SK-N-SH (cell line): ENCODE measurements around the gene MYO1F. TPM values are rescaled to one million over a fixed set of nuclear protein-coding genes. Genes with fewer than 3 reads are reported as not detected.
A peak's percentile ranks its signal among the peaks of the same experiment; 100 is the strongest.
"Not testable (repeated sequence)": the region's sequence is repeated elsewhere in the genome, so short reads cannot be mapped to it uniquely, and the experiment has no call there.

ENCODE experiments used
- CTCF ChIA-PET: fragments of 300-600, 350-600 bp; formaldehyde crosslinking; extraction: SDS; loops from one replicate; lab custom pipeline; 2021; lab: Yijun Ruan, JAX
- POLR2A ChIA-PET: fragments of 350-600 bp; sonication (Branson Sonifier 250); formaldehyde crosslinking; extraction: SDS; loops from one replicate; lab custom pipeline; 2020; ENCODE audit warnings: antibody characterized with exemption, inconsistent platforms; lab: Yijun Ruan, JAX
- DNase-seq: peaks from one replicate; pipeline ENCODE4 v3.0.0; 2012
- H2AFZ ChIP-seq: fragments of 200-600 bp; sonication (generic); 2 replicates; pipeline ENCODE4 v1.8.1; 2016; ENCODE audit warnings: antibody characterized with exemption, mild to moderate bottlenecking, low read depth
- H3F3A ChIP-seq: fragments of 200-600 bp; sonication (generic); replicated peaks from 2 replicates; pipeline ENCODE3; 2016; ENCODE audit warnings: antibody characterized with exemption, mild to moderate bottlenecking; ENCODE audit not compliant: insufficient read depth
- H3K27ac ChIP-seq, 2 experiments: fragments of 200-500 bp in 1 of 2; fragments of 200-600 bp in 1 of 2; sonication (Bioruptor generic) in 1 of 2; sonication (generic), shearing (Covaris generic) in 1 of 2; 2 replicates each; pipeline versions ENCODE4 v1.5.1 to v1.6.1; 2014 to 2016; ENCODE audit warnings: low read depth in 2 of 2, inconsistent platforms in 1 of 2, low read length in 1 of 2, mild to moderate bottlenecking in 1 of 2, mixed read lengths in 1 of 2
- H3K27me3 ChIP-seq: fragments of 200-600 bp; sonication (generic), shearing (Covaris generic); 2 replicates; pipeline ENCODE4 v1.6.1; 2016; ENCODE audit warnings: mixed run types; ENCODE audit not compliant: insufficient read depth
- H3K36me3 ChIP-seq, 2 experiments: fragments of 200-500 bp in 1 of 2; fragments of 200-600 bp in 1 of 2; sonication (Bioruptor generic) in 1 of 2; sonication (generic) in 1 of 2; replicated peaks in 1 of 2; 2 replicates each; pipeline versions ENCODE3 to v1.5.1; 2014 to 2016; ENCODE audit warnings: low read length in 1 of 2, mild to moderate bottlenecking in 1 of 2; ENCODE audit not compliant: insufficient read depth in 2 of 2, control insufficient read depth in 1 of 2
- H3K4me1 ChIP-seq, 2 experiments: fragments of 200-500 bp in 1 of 2; fragments of 200-600 bp in 1 of 2; sonication (Bioruptor generic) in 1 of 2; sonication (generic), shearing (Covaris generic) in 1 of 2; 2 replicates each; pipeline versions ENCODE4 v1.5.1 to v1.6.1; 2014 to 2016; ENCODE audit warnings: low read depth in 1 of 2, low read length in 1 of 2, mixed run types in 1 of 2; ENCODE audit not compliant: insufficient read depth in 2 of 2, control insufficient read depth in 1 of 2
- H3K4me2 ChIP-seq: fragments of 200-600 bp; sonication (generic), shearing (Covaris generic); 2 replicates; pipeline ENCODE4 v1.6.1; 2017; ENCODE audit warnings: mixed run types
- H3K4me3 ChIP-seq, 2 experiments: fragments of 200-500 bp in 1 of 2; fragments of 200-600 bp in 1 of 2; sonication (Bioruptor generic) in 1 of 2; sonication (generic), shearing (Covaris generic) in 1 of 2; 2 replicates each; pipeline versions ENCODE4 v1.5.1 to v1.8.1; 2014 to 2016; ENCODE audit warnings: low read depth in 2 of 2, inconsistent platforms in 1 of 2, low read length in 1 of 2, mild to moderate bottlenecking in 1 of 2, mixed read lengths in 1 of 2, moderate library complexity in 1 of 2
- H3K79me2 ChIP-seq: fragments of 200-600 bp; sonication (generic); 2 replicates; pipeline ENCODE4 v1.8.1; 2017; ENCODE audit warnings: mild to moderate bottlenecking; ENCODE audit not compliant: insufficient read depth
- H3K9ac ChIP-seq: fragments of 200-600 bp; sonication (generic); 2 replicates; pipeline ENCODE4 v1.6.1; 2017; ENCODE audit warnings: mixed run types
- H3K9me2 ChIP-seq: fragments of 200-600 bp; sonication (generic); 2 replicates; pipeline ENCODE4 v1.6.1; 2017; ENCODE audit warnings: mixed run types
- H3K9me3 ChIP-seq: fragments of 200-600 bp; sonication (generic); 2 replicates; pipeline ENCODE4 v1.6.1; 2017; ENCODE audit warnings: mixed run types, mild to moderate bottlenecking, moderate library complexity
- H4K20me1 ChIP-seq: fragments of 200-600 bp; sonication (generic); 2 replicates; pipeline ENCODE4 v1.6.1; 2017; ENCODE audit warnings: mild to moderate bottlenecking, mixed run types; ENCODE audit not compliant: insufficient read depth
- ELF1 ChIP-seq: IDR thresholded peaks from 2 replicates; pipeline ENCODE4 v1.4.0; 2012
- FOSL2 ChIP-seq: IDR thresholded peaks from 2 replicates; pipeline ENCODE4 v1.4.0; 2012; ENCODE audit warnings: low read depth, mild to moderate bottlenecking, moderate library complexity, borderline replicate concordance
- GABPA ChIP-seq: IDR thresholded peaks from 2 replicates; pipeline ENCODE4 v1.4.0; 2012; ENCODE audit warnings: low read depth, mild to moderate bottlenecking
- GATA2 ChIP-seq: sonication (generic); formaldehyde crosslinking; IDR thresholded peaks from 2 replicates; pipeline ENCODE4 v1.5.0; 2020; ENCODE audit warnings: mild to moderate bottlenecking, missing genetic modification reagents
- MAX ChIP-seq: IDR thresholded peaks from 2 replicates; pipeline ENCODE4 v1.4.0; 2012; ENCODE audit warnings: low read depth
- MEF2A ChIP-seq: IDR thresholded peaks from 2 replicates; pipeline ENCODE4 v1.4.0; 2012; ENCODE audit warnings: low read depth, borderline replicate concordance
- NFIC ChIP-seq: IDR thresholded peaks from 2 replicates; pipeline ENCODE4 v1.4.0; 2012; ENCODE audit warnings: borderline replicate concordance
- NRF1 ChIP-seq: IDR thresholded peaks from 2 replicates; pipeline ENCODE4 v1.6.1; 2012; ENCODE audit warnings: low read depth, mild to moderate bottlenecking, low read length
- PBX3 ChIP-seq: IDR thresholded peaks from 2 replicates; pipeline ENCODE4; 2012
- RCOR1 ChIP-seq: fragments of 150-350 bp; IDR thresholded peaks from 2 replicates; pipeline ENCODE4 v1.6.1; 2017; ENCODE audit warnings: antibody characterized with exemption, low read length
- SIN3A ChIP-seq: IDR thresholded peaks from 2 replicates; pipeline ENCODE4 v1.6.1; 2012; ENCODE audit warnings: low read depth, mild to moderate bottlenecking, low read length, moderate library complexity, borderline replicate concordance
- TAF1 ChIP-seq: IDR thresholded peaks from 2 replicates; pipeline ENCODE4 v1.6.1; 2012; ENCODE audit warnings: low read depth, mild to moderate bottlenecking, low read length, moderate library complexity, borderline replicate concordance
- TCF12 ChIP-seq: IDR thresholded peaks from 2 replicates; pipeline ENCODE4 v1.4.0; 2012
- USF1 ChIP-seq: IDR thresholded peaks from 2 replicates; pipeline ENCODE4 v1.4.0; 2012; ENCODE audit warnings: low read depth, borderline replicate concordance
- USF2 ChIP-seq: fragments of 150-350 bp; IDR thresholded peaks from 2 replicates; pipeline ENCODE4 v1.6.1; 2017; ENCODE audit warnings: antibody characterized with exemption, low read length, low read depth, borderline replicate concordance
- YY1 ChIP-seq: IDR thresholded peaks from 2 replicates; pipeline ENCODE4 v1.4.0; 2012; ENCODE audit warnings: low read depth, mild to moderate bottlenecking
- WGBS: methylation state at CpG from one replicate; pipeline ENCODE4 v1.1.6; 2017; ENCODE audit warnings: low lambda C conversion rate; 5-methylcytosine and 5-hydroxymethylcytosine counted together
- polyA plus RNA-seq, 3 experiments: library from polyadenylated mRNA; depleted of rRNA; stranded (reverse); fragments of >200 nt; gene quantifications; 2 replicates each; pipeline ENCODE4 v1.2.3, GENCODE V29; 2012

The MYO1F gene
- polyA plus RNA-seq, 1 of the 3 experiments (the other 2 are of a cell fraction) = 0.51 TPM

GRCh38 chr19:8557642-8558238 is 19.5 kb downstream of the MYO1F start:
- TF ChIP-seq TAF1 = no peak
- no peak for TF ChIP-seq USF2
- TF ChIP-seq MEF2A = no peak
- TF ChIP-seq GATA2 (CRISPR knock-in tag) = no peak
- no peak for TF ChIP-seq NFIC
- Histone ChIP-seq H3K27me3 (no peaks in the 10 kb centered on the region), H3F3A (no peaks in the 10 kb centered on the region), H3K79me2 (no peaks in the 10 kb centered on the region), H3K9ac (no peak overlapping the region), H4K20me1 (no peaks in the 10 kb centered on the region), H3K36me3 (no peaks in the 10 kb centered on the region), H3K9me2 (no peaks in the 10 kb centered on the region), H3K27ac (no peak overlapping the region), H3K4me3 (no peak overlapping the region), H3K9me3 (no peaks in the 10 kb centered on the region), H2AFZ (no peak overlapping the region), H3K4me1 (no peaks in the 10 kb centered on the region), H3K4me2 (no peak overlapping the region)
- CTCF ChIA-PET = interaction anchor here (4.9 kb wide), 1 partner anchor 22 kb away, joined by 34 read pairs; no protein-coding TSS in a partner anchor
- DNase-seq = no peak
- POLR2A ChIA-PET = no interaction called here
- 53% methylated on average over 6 of the region's 6 CpGs for WGBS

- POLR2A ChIA-PET, H3K9ac ChIP-seq, H3K4me1 ChIP-seq, H3K27ac ChIP-seq, H3K79me2 ChIP-seq, H3K27me3 ChIP-seq, DNase-seq, H3F3A ChIP-seq, H3K9me3 ChIP-seq, H3K4me2 ChIP-seq, H4K20me1 ChIP-seq, H3K4me3 ChIP-seq, H3K36me3 ChIP-seq, H3K9me2 ChIP-seq, H2AFZ ChIP-seq: not testable (repeated sequence)
- WGBS = 96% methylated on average over 7 of the region's 7 CpGs
- CTCF ChIA-PET = interaction anchor here (9.5 kb wide), 1 partner anchor 26 kb away, joined by 44 read pairs; no protein-coding TSS in a partner anchor
Measured at GRCh38 chr19:8553729-8554128, 23.5 kb downstream of the MYO1F start.

- Histone ChIP-seq H3K9ac (no peak overlapping the region), H3K4me2 (no peak overlapping the region), H3K27ac (no peak overlapping the region), H3K4me3 (no peak overlapping the region), H3K79me2 (no peaks in the 10 kb centered on the region), H3K27me3 (no peaks in the 10 kb centered on the region)
- TF ChIP-seq MAX (0 out of 2 replicates have a peak, but pooled peaks have one; percentile 28), GABPA (peak; percentile 89), USF1 (no peak), ELF1 (0 out of 2 replicates have a peak, but pooled peaks have one; percentile 55), FOSL2 (no peak), NRF1 (no peak), PBX3 (peak; percentile 10; the same call in 1 of the 2 replicates), YY1 (peak; percentile 95), SIN3A (0 out of 2 replicates have a peak, but pooled peaks have one; percentile 47), RCOR1 (no peak), TCF12 (0 out of 2 replicates have a peak, but pooled peaks have one; percentile 9)
- TF ChIP-seq, all 33 proteins: peak for 7
- no peaks in the 10 kb centered on the region for H3F3A ChIP-seq
- ChIA-PET CTCF (interaction anchor here (0.5 to 9.5 kb wide), 2 partner anchors 27 to 140 kb away, joined by 3 to 44 read pairs; partner anchors contain the start of gene MARCHF2), POLR2A (no interaction called here)
- H4K20me1 ChIP-seq = no peaks in the 10 kb centered on the region
- 46% methylated on average over 10 of the region's 10 CpGs for WGBS
- no peaks in the 10 kb centered on the region for H3K9me2 ChIP-seq
- no peaks in the 10 kb centered on the region for H3K9me3 ChIP-seq
- H3K36me3 ChIP-seq = no peaks in the 10 kb centered on the region
- no peaks in the 10 kb centered on the region for H3K4me1 ChIP-seq
- DNase-seq = peak; percentile 79
- peak overlapping the region; percentile 64; the same call in 1 of the 2 replicates for H2AFZ ChIP-seq
Measured at GRCh38 chr19:8552810-8553209, 24.4 kb downstream of the MYO1F start.
